ENCODE data around the gene HPCA. TPM values are rescaled to one million over a fixed set of nuclear protein-coding genes. Genes with fewer than 3 reads are reported as not detected.

HPCA gene
- total RNA-seq, 1 experiment from 2014 or later: 1.2 TPM

- intact Hi-C loops (cut with micrococcal nuclease; ENCODE audit: unreplicated experiment): no loop called here
Measured at GRCh38 chr1:32887623-32888022, 1.3 kb downstream of the HPCA start.

GRCh38 chr1:32888134-32888533 is 1.8 kb downstream of the HPCA start:
- intact Hi-C loops (cut with micrococcal nuclease; ENCODE audit: unreplicated experiment) (no loop called here), in situ Hi-C loops (cut with HindIII; ENCODE audit: low pct_unique_long_range_greater_than_20kb, low sequenced_read_pairs) (no loop called here)
- no peak overlapping the region for H3K27ac ChIP-seq (ENCODE audit: low read length)
- H3K27me3 ChIP-seq (ENCODE audit: control insufficient read depth, insufficient read depth, low read length): no peaks in the 10 kb centered on the region; the same call in 1 of the 2 replicates
- TF ChIP-seq POLR2AphosphoS5 (IDR thresholded peaks at IDR 0.05; ENCODE audit: low read depth, low read length) (no peak), SIN3A (IDR thresholded peaks at IDR 0.05; ENCODE audit: borderline replicate concordance, insufficient read depth, low read depth, low read length) (no peak), TCF7L2 (IDR thresholded peaks at IDR 0.05; ENCODE audit: low read depth, low read length) (no peak), REST (IDR thresholded peaks at IDR 0.05; ENCODE audit: insufficient read depth in 1 of 2, low read depth in 2 of 2, low read length in 1 of 2) (0 out of 4 replicates have a peak, but pooled peaks of 1 of the 2 experiments have one; percentile 6), CTCF (IDR thresholded peaks at IDR 0.05) (no peak)
- ATAC-seq (no peak), DNase-seq (ENCODE audit: low read depth, low spot score) (no peak)
- BruUV-seq (replicated peaks): no TSS peak
- H3K9me3 ChIP-seq (ENCODE audit: control insufficient read depth, insufficient read depth, low read depth, low read length): no peaks in the 10 kb centered on the region
- H3K4me1 ChIP-seq (ENCODE audit: control insufficient read depth, insufficient read depth, low read length): peaks cover 8% of the 10 kb centered on the region
- ChIA-PET CTCF (no interaction called here), POLR2A (no interaction called here)
- no peak overlapping the region for H3K4me3 ChIP-seq (ENCODE audit: low read depth in 2 of 2, low read length in 2 of 2)
- no peaks in the 10 kb centered on the region for H3K36me3 ChIP-seq (ENCODE audit: control insufficient read depth, insufficient read depth, low read length)

More at GRCh38 chr1:32887623-32888022, 1.3 kb downstream of the HPCA start:
- Histone ChIP-seq H3K4me3 (ENCODE audit: low read depth in 2 of 2, low read length in 2 of 2) (no peak overlapping the region), H3K4me1 (ENCODE audit: control insufficient read depth, insufficient read depth, low read length) (peaks cover 8% of the 10 kb centered on the region), H3K36me3 (ENCODE audit: control insufficient read depth, insufficient read depth, low read length) (no peaks in the 10 kb centered on the region), H3K27me3 (ENCODE audit: control insufficient read depth, insufficient read depth, low read length) (no peaks in the 10 kb centered on the region; the same call in 1 of the 2 replicates), H3K27ac (ENCODE audit: low read length) (no peak overlapping the region), H3K9me3 (ENCODE audit: control insufficient read depth, insufficient read depth, low read depth, low read length) (no peaks in the 10 kb centered on the region)
- DNase-seq (ENCODE audit: low read depth, low spot score): no peak
- ChIA-PET CTCF (interaction anchor here (1.3 kb wide), 1 partner anchor 16 kb away, joined by 3 read pairs; no protein-coding TSS in a partner anchor), POLR2A (no interaction called here)
- ATAC-seq: no peak
- BruUV-seq (replicated peaks): no TSS peak
- TF ChIP-seq SIN3A (IDR thresholded peaks at IDR 0.05; ENCODE audit: borderline replicate concordance, insufficient read depth, low read depth, low read length) (no peak), POLR2AphosphoS5 (IDR thresholded peaks at IDR 0.05; ENCODE audit: low read depth, low read length) (no peak)
- in situ Hi-C loops (cut with HindIII; ENCODE audit: low pct_unique_long_range_greater_than_20kb, low sequenced_read_pairs): no loop called here

GRCh38 chr1:32888677-32889420 is 2.6 kb downstream of the HPCA start:
- Histone ChIP-seq H3K9me3 (ENCODE audit: control insufficient read depth, insufficient read depth, low read depth, low read length) (no peaks in the 10 kb centered on the region), H3K27ac (ENCODE audit: low read length) (no peak overlapping the region), H3K4me3 (ENCODE audit: low read depth in 2 of 2, low read length in 2 of 2) (no peak overlapping the region), H3K27me3 (ENCODE audit: control insufficient read depth, insufficient read depth, low read length) (no peaks in the 10 kb centered on the region; the same call in 1 of the 2 replicates), H3K36me3 (ENCODE audit: control insufficient read depth, insufficient read depth, low read length) (no peaks in the 10 kb centered on the region), H3K4me1 (ENCODE audit: control insufficient read depth, insufficient read depth, low read length) (peaks cover 10% of the 10 kb centered on the region)
- CTCF ChIA-PET: no interaction called here
- DNase-seq (ENCODE audit: low read depth, low spot score) (no peak), ATAC-seq (no peak)
- POLR2A ChIA-PET: no interaction called here
- in situ Hi-C loops (cut with HindIII; ENCODE audit: low pct_unique_long_range_greater_than_20kb, low sequenced_read_pairs) (no loop called here), intact Hi-C loops (cut with micrococcal nuclease; ENCODE audit: unreplicated experiment) (no loop called here)
- TF ChIP-seq TCF7L2 (IDR thresholded peaks at IDR 0.05; ENCODE audit: low read depth, low read length): no peak
- no peak for TF ChIP-seq SIN3A (IDR thresholded peaks at IDR 0.05; ENCODE audit: borderline replicate concordance, insufficient read depth, low read depth, low read length)
- TF ChIP-seq CTCF (IDR thresholded peaks at IDR 0.05): no peak
- no peak for TF ChIP-seq POLR2AphosphoS5 (IDR thresholded peaks at IDR 0.05; ENCODE audit: low read depth, low read length)
- no peak for TF ChIP-seq REST (IDR thresholded peaks at IDR 0.05; ENCODE audit: insufficient read depth in 1 of 2, low read depth in 2 of 2, low read length in 1 of 2)
- BruUV-seq (replicated peaks): no TSS peak
